SW480 (cell line): ENCODE measurements around the gene PARK7.
"Not testable (repeated sequence)": the region's sequence is repeated elsewhere in the genome, so short reads cannot be mapped to it uniquely, and the experiment has no call there.

Experiments used
- DNase-seq: peaks from one replicate; pipeline ENCODE4 v3.0.0-alpha.2; 2016; ENCODE audit warnings: low spot score

The PARK7 gene

DNA sequence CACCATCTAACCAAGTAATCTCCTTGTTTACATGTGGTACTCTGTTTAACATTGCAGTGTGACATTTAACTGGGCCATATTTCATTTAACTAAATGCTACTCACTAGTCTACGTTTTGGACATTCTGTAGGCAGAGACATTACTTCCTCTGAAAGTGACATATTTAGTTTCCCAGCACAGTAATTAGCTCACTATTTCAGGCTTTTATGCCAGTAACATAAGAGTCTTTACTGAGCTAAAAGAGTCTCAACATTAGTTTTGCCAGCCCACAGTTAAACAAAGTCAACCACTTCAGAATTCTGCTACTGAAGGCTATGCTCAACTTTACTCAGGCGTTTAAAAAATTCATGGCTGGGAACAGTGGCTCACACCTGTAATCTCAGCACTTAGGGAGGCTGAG, 18.3 kb upstream of the PARK7 start:
- DNase-seq, result no peak

DNA sequence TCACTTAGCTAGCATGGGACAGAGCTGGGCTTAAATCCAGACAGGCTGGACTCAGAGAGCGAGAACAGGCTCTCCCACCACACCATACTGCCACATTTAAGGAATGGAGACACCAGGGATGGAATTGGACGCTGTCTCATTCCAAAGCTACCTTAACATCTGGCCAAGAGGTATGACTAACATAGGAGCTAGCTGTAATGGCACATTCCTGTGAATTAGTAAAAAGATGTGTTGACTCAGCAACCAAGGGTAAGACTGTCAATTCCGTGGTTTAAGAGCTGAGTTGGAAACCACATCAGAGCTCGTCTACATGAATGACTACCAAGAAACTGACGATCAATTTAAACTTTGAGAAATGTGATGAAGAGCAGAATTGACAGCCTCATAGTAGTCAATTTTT, 12.6 kb upstream of the PARK7 start:
- DNase-seq, result peak; percentile 85

DNA sequence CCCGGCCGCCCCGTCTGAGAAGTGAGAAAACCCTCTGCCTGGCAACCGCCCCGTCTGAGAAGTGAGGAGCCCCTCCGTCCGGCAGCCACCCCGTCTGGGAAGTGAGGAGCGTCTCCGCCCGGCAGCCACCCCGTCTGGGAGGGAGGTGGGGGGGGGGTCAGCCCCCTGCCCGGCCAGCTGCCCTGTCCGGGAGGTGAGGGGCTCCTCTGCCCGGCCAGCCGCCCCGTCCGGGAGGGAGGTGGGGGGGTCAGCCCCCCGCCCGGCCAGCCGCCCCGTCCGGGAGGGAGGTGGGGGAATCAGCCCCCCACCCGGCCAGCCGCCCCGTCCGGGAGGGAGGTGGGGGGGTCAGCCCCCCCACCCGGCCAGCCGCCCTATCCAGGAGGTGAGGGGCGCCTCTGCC, 8.7 kb upstream of the PARK7 start:
- not testable (repeated sequence) for DNase-seq

DNA sequence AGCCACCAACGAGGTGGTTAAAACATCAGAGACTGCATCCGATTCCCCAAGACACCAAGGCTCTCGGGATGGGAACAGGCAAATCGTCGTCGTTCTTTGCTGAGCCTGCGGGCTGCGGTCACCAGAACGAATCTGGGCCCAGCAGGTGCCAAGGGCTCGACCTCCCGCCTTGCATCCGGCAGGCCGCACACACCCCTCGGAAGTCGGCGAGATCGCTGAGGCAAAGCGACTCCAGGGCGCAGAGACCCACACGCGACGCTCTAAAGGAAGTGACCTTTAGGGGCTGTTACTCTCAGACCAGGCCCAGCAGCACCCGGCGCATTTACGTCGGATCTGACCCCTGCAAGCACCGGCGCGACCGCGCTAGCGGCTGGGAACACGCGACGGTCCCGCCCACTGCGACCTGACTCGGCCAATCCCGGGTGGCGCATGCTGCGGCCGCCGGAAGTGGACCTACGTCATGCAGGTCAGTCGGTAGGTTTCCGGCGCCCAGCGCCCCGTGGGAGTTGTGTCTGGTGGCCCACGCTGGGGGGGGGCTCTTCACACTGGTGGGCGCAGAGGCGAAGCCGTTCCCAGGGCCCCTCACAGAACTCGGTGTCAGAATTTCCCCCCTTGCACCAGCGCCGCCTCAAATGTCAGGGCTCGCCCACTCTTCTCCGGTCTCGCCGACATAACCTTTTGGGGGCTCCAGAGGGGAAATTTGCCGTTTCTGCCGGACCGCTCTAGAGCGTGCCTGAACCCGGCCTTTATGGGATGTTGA, 7.5 kb upstream of the PARK7 start:
- peak; percentile 91 for DNase-seq

DNA sequence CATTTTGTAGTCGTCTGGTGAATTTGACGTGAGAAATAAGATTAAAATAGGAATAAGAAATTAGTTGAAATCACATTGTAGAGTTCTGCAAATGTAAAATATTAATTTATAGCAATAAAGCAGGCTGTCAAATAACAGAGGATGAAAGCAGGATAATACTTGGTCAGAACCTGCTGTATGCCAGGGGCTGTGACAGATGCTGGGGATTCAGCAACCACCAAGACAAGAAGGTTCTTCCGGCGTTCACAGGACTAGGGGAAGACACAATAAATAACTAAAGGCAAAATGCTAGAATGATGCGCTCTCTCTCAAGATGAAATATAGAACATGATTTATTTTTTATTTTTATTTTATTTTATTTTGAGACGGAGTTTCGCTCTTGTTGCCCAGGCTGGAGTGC, 6.8 kb upstream of the PARK7 start:
- no peak for DNase-seq

DNA sequence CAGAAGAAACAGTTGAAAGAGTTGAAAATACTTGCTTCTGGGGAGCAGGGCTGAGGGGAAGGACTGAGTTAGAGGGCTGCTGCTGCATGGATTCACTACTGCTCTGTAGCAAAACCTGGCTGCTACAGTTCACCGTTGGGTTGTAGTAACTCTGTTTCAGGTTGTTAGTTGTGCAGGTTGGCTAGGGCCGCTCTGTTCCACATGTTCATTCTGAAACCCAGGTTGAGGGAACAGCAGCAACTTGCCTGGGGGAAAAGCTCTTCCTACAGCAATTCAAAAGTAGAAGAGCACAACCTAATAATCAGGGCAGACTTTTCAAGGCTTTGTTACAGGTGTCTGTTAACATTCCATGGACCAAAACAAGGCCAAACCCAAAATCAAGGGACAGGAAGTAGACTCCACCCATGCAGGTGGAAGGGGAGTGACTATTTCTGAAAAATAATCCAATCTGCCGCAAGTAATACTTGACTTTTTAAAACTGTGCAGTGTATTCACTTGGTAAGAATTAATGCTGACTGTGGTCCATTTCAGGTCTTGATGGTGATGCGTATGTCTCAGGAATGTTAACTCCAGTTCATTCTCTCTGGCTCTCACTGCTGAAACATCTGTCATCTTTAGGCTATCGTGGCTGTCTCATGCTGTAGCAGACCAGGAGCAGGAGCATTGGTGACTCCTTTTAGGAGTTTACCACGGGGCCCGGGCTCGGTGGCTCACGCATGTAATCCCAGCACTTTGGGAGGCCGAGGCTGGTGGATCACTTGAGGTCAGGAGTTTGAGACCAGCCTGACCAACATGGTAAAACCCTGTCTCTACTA, 5.1 kb upstream of the PARK7 start:
- no peak for DNase-seq

DNA sequence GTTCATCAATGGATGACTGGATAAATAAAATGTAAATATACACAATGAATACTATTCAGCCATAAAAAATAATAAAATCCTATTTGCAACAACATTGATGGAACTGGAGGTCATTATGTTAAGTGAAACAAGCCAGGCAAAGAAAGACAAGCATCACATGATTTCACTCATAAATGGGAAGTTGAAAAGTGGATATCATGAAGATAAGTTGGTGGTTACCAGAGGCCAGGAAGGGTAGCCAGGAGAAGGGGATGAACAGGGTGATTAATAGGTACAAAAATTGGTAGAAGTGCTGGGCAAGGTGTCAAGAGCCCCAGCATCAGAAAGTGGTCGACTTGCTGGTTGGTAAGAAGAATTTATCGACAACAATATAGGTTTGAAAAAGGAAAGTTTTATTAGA, 1.3 kb upstream of the PARK7 start:
- DNase-seq, result no peak

DNA sequence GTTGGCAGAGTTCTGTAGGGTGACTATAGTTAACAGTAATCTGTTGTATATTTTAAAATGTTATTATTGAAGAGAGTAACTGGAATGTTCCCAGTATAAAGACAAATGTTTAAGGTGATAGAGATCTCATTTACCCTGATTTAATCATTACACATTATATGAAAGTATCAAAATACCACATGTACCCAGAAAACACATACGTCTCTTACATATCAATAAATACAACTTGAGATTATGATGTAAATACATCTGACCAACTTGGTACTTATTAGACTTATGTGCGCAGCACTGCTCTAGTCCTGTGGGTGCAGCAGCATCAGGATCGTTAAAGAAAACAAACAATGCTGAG, 670 bp upstream of the PARK7 start:
- DNase-seq, result no peak

DNA sequence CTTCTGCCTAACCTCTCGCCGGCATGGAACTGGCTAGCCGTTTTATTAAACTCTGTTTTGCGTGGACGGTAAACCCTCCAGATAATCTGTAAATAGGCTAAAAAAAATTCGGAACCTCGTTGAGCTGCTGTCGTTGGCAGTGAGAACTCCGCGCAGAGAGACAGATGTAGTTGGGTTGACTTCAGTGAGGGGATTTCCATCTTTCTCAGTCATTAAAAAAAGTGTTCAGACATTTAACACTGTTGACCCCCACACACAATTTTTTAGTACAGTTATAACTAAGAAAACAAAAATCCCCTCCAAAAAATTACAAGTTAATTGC, 464 bp downstream of the PARK7 start:
- no peak for DNase-seq

DNA sequence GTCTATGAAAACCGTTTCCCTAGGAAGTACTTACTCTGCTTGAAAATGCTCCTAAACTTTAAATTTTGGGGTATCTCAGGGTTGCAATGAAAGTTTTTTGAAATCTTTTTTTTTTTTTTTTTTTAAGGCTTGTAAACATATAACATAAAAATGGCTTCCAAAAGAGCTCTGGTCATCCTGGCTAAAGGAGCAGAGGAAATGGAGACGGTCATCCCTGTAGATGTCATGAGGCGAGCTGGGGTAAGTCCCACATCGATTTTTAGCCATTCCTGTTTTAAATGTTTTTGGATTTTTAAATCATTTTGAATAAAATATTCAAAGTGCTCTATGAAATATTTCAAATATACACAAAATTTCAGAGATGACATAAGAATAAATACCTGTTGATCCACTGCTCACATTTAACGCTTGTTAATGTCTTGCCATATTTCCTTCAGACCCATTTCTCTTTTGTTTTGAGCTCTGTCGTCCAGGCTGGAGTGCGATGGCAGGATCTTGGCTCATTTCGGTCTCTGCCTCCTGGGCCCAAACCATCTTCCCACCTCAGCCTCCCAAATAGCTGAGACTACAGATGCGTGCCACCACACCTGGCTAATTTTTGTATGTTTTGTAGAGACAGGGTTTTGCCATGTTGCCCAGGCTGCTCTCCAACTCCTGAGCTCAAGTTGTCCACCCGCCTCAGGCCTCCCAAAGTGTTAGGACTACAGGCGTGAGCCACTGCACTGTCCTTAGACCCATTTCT, 1.3 kb downstream of the PARK7 start:
- DNase-seq, result no peak

DNA sequence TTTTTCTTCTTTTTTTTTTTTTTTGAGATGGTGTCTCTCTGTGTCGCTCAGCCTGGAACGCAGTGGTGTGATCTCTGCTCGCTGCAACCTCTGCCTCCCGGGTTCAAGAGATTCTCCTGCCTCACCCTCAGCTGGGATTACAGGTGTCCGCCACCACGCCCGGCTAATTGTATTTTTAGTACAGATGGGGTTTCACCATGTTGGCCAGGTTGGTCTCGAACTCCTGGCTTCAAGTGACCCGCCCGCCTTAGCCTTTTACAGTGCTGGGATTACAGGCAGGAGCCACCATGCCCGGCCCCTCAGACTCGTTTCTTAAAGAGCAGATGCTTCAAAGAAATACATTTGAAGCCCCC, 1.8 kb downstream of the PARK7 start:
- DNase-seq, result not testable (repeated sequence)

DNA sequence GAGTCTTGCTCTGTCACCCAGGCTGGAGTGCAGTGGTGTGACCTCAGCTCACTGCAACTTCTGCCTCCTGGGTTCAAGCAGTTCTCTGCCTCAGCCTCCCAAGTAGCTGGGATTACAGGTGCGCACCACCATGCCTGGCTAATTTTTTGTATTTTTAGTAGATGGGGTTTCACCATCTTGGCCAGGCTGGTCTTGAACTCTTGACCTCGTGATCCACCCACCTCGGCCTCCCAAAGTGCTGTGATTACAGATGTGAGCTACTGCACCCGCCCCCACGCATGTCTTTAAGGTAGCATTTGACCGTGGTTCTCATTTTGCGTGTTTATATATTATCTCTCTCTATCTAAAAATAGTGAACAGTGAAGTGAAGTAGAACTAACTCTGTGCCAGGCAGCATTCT, 2.3 kb downstream of the PARK7 start:
- DNase-seq, result not testable (repeated sequence)

DNA sequence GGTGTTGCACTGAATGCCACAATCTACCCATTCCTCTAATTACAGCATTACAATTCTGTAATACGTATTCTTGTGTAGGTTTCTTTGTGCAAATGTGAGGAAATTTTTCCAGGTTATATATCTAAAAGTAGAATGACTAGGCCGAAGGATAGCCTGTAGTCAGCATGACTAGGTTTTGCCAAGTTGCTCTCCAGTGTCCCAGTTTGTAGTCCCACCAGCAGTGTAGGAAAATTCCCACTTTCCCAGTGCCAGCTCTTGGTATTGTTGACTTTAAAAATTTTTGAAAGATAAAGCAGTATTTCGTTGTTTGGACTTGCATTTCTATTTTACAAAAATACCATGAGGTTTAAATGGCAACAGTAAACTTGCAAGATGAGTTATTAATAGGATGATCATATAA, 3.0 kb downstream of the PARK7 start:
- DNase-seq, result no peak

DNA sequence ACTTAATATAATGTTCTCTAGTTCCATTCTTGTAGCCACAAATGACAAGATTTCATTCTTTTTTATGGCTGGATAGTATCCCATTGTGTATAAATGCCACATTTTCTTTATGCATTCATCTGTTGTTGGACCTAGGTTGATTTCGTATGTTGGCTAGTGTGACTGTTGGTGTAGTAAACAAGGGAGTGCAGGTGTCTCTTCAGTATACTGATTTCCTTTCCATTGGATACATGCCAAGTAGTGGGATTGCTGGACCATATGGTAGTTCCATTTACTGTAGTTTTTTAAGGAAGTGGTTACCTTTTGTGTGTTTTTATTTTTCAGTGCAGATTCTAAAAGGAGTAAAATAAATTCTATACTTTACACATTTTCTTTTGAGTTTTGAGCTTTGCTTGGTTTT, 5.7 kb downstream of the PARK7 start:
- no peak for DNase-seq

DNA sequence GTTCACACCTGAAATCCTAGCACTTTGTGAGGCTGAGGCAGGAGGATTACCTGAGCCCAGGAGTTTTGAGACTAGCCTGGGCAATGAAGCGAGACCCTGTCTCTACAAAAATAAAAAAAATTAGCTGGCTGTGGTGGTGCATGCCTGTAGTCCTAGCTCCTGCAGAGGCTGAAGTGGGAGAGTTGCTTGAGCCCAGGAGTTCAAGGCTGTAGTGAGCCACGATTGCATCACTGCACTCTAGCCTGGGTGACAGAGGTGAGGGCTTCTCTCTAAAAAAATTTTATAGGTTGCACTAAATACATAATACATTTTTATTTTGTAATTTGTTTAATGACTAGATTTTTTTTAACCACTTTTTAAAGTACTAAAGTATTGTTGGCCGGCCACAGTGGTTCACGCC, 6.1 kb downstream of the PARK7 start:
- DNase-seq, result no peak

DNA sequence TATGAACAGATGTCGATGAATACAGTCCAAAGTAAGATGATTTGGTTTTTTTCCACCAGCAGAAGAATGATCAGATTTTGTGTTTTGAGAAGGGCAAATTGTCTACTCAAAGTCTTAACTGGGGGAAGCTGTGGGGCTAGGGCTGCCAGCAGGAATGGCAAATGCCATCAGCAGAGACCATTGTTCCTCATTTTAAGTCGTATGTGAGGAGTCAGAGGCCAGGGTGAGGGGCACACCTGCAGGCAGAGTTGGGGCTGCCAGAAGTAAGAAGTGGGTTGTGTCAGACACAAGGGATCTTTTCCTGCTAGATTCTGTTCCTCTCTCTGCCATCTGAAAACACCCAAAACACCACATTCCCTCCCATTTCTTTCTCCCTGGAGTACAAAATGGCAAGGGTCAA, 8.7 kb downstream of the PARK7 start:
- DNase-seq, result no peak

DNA sequence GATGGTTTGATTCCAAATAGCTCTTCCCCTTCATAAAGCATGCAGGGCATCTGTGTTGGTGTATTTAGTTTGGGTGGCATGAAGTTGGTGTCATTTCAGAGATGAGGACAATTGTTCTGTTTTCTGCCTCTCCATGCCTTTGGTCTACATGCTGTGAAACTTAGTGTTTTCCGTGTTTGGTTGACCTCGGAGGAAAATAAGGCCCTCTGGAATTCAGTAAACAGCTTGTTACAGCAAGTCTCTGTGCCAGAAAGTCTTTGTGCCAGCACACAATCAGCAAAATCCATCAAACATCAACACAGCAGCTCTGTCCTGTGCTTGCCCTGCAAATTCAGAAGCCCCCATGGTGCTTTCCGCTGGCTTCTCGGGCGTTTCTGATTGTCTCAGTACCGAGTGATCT, 9.5 kb downstream of the PARK7 start:
- no peak for DNase-seq

DNA sequence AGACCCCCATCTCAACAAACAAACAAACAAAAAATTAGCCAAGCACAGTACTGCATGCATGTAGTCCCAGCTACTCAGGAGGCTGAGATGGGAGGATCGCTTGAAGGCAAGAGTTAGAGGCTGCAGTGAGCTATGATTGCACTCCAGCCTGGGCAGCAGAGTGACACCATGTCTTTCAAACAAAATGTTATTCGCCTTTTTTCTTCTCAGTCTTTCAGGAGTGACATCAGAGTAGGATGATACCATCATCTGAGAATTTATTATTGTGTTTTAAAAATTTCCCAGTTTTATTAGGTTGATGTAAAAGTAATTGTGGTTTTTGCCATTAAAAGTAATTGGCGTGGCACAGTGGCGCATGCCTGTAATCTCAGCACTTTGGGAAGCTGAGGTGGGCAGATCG, 10.8 kb downstream of the PARK7 start:
- DNase-seq, result no peak

DNA sequence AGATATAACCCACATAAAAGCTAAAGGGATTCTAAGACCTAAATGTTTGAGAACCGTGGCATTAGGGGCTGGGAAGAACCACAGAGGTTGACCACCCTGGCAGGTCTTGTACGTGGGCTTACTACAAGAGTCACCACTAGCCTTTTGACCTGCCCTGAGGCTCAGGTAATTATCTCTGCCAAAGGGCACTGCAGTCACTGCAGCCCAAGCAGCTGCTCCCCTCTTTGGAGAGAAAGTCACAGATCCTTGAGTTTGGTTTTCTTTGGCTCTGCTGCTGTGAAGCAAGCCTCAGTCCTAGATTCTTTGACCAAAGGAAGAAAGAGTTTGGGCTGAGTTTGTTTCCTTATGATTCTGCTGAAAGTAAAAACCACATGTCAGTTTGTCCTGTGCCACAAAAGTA, 11.6 kb downstream of the PARK7 start:
- DNase-seq, result no peak

DNA sequence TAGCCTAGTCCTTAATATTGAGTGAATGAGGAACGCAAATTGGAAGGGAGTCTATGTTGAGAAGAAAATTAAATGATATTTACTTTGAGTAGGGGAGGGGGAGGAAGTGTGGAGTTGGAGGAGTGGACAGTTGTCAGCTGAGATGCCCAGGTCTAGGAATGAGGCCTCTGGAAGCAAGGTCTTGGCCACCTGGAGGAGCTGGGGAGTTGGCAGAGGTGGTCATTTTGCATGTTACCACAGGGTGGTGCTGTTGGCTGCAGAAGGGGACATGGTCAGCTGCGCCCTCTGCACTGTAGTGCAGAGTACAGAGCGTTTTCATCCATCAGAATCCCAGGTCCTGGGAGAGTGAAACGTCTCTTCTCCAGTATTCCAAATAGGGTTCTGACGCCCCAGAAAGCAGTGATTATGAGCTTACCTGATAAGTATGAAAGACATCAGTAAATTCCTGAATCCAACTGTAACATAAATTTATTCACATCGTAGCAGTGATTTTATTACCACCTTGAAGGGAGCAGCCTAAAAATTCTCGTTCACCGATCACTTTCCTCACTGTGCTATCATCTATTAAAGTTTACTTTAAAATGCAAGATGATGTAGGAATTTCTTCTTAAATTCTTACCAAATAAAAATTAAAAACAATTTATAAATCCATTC, 13.8 kb downstream of the PARK7 start:
- DNase-seq, result peak; percentile 69

DNA sequence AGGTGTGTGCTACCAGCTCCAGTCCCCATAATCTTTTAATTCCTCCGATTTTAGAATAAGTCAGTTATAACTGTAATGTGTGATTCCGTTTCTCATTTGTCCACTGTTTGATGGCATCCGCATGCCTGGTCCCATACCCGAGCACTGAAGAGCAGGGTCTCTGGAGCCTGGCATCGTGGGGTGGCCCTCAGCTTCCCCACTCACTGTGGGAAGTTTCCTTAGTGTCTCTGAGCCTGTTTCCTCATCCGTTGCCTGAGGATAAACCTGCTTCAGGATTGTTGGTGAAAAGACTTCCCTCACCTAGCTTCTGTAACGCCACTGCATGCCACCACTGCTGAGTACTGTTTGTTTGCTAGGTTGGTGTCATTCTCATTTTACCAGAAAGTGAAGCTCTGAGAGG, 19.5 kb downstream of the PARK7 start:
- no peak for DNase-seq

DNA sequence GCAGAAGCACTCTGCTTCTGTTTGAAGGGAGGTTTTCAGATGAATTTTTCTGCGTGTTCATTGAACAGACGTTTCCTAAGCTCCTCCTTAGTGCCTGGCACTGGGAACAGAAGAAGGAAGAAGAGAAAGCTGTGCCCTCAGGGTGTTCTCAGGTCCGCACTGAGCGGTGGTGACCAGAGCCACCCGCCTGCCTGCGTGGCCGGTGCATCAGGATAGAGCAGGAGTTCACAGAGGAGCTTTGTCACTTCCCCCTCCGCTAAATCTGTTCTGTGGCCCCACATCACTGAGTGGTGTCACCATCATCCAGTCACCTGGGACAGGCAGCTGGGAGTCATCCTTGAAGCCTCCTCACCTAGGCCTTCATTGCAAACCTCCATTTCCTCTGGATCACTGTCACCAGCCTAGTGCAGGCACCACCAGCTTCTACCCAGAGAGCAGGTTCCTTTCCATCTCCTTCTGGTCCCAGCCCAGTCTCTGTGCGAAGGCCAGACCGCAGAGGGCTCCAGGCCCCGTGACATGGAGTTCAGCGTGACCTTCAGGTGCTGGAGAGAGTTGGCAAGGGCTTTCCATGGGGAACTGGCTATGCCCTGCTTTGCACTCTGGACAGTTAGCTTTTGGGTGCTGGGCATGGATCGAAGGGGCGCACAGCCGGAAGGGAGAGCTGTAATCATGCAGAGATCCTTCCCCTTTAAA, 21.7 kb downstream of the PARK7 start:
- DNase-seq, result no peak
